GM23338 (cell line): Measurements from ENCODE around the gene ETV3.

Source experiments
- CREB1 ChIP-seq: fragments of 250-450 bp; sonication (Bioruptor Pico); IDR thresholded peaks from 2 replicates; pipeline ENCODE4 v1.5.0; 2020; ENCODE audit warnings: low read depth, mild to moderate bottlenecking, moderate library complexity
- CTCF ChIP-seq, 2 experiments: fragments of 200-600 bp in 1 of 2; sonication (generic) in 1 of 2; conservative IDR thresholded peaks; 2 replicates each; pipeline versions ENCODE4 v1.5.1 to v1.6.1; 2016 to 2017; ENCODE audit warnings: antibody characterized with exemption in 2 of 2, low read depth in 2 of 2, mild to moderate bottlenecking in 2 of 2, moderate library complexity in 1 of 2
- EZH2 ChIP-seq: fragments of 200-600 bp; sonication (generic); IDR thresholded peaks from one replicate; pipeline ENCODE4 v1.8.0; 2017; ENCODE audit warnings: antibody characterized with exemption, mild to moderate bottlenecking, low read depth; ENCODE audit not compliant: unreplicated experiment
- EZH2phosphoT487 ChIP-seq: fragments of 200-600 bp; sonication (generic); IDR thresholded peaks from one replicate; pipeline ENCODE4 v1.8.1; 2018; ENCODE audit warnings: antibody characterized with exemption; ENCODE audit not compliant: unreplicated experiment
- JUNB ChIP-seq: IDR thresholded peaks from one replicate; pipeline ENCODE4 v1.6.1; 2016; ENCODE audit warnings: antibody characterized with exemption; ENCODE audit not compliant: unreplicated experiment
- NANOG ChIP-seq: IDR thresholded peaks from 2 replicates; pipeline ENCODE4 v1.6.1; 2016; ENCODE audit warnings: antibody characterized with exemption, borderline replicate concordance
- POLR2AphosphoS5 ChIP-seq: IDR thresholded peaks from 2 replicates; pipeline ENCODE4 v1.6.1; 2016; ENCODE audit warnings: antibody characterized with exemption, low read depth
- REST ChIP-seq: IDR thresholded peaks from one replicate; pipeline ENCODE4 v1.6.1; 2018; ENCODE audit warnings: antibody characterized with exemption; ENCODE audit not compliant: unreplicated experiment
- STAT1 ChIP-seq: IDR thresholded peaks from one replicate; pipeline ENCODE4 v1.6.1; 2016; ENCODE audit warnings: antibody characterized with exemption; ENCODE audit not compliant: unreplicated experiment
- ZNF114 ChIP-seq: fragments of 250-450 bp; sonication (Bioruptor Pico); IDR thresholded peaks from 2 replicates; pipeline ENCODE4 v1.5.0; 2020; ENCODE audit warnings: mild to moderate bottlenecking, moderate library complexity
- ZNF331 ChIP-seq: fragments of 250-450 bp; sonication (Bioruptor Pico); IDR thresholded peaks from 2 replicates; pipeline ENCODE4 v1.5.0; 2020; ENCODE audit warnings: low read depth, mild to moderate bottlenecking, moderate library complexity
- ZNF462 ChIP-seq: fragments of 250-450 bp; sonication (Bioruptor Pico); IDR thresholded peaks from 2 replicates; pipeline ENCODE4 v1.5.0; 2020; ENCODE audit warnings: mild to moderate bottlenecking, moderate library complexity

- no peak for TF ChIP-seq EZH2phosphoT487
- TF ChIP-seq CREB1 (CRISPR knock-in tag) = no peak
- no peak for TF ChIP-seq CTCF (conservative IDR thresholded peaks at IDR 0.05; ENCODE audit: low read depth in 2 of 2)
- TF ChIP-seq POLR2AphosphoS5 = no peak
- TF ChIP-seq EZH2 = no peak
- no peak for TF ChIP-seq REST
- no peak for TF ChIP-seq ZNF114 (CRISPR knock-in tag)
- no peak for TF ChIP-seq ZNF462
- TF ChIP-seq JUNB = no peak
- no peak for TF ChIP-seq STAT1
- no peak for TF ChIP-seq NANOG
- no peak for TF ChIP-seq ZNF331 (CRISPR knock-in tag)
Observed at GRCh38 chr1:157080714-157081113, 57.5 kb downstream of the ETV3 start.
